Esophagus muscularis mucosa (tissue), 4 donors: ENCODE results near the gene PRPH.

Source experiments
- CTCF ChIP-seq, 3 experiments: fragments of 200-600 bp in 2 of 3; fragments of 450-650 bp in 1 of 3; sonication (generic) in 2 of 3; IDR thresholded peaks; one replicate each; pipeline ENCODE4 v1.5.1; 2017 to 2019; ENCODE audit warnings: antibody characterized with exemption in 3 of 3, mild to moderate bottlenecking in 2 of 3, moderate library complexity in 1 of 3
- EP300 ChIP-seq: sonication (generic); formaldehyde crosslinking; IDR thresholded peaks from one replicate; pipeline ENCODE4 v1.6.1; 2017; ENCODE audit warnings: antibody characterized with exemption
- POLR2A ChIP-seq: fragments of 450-650 bp; IDR thresholded peaks from one replicate; pipeline ENCODE4 v1.6.1; 2017; ENCODE audit warnings: antibody characterized with exemption, moderate library complexity, mild to moderate bottlenecking, low read depth
- POLR2AphosphoS5 ChIP-seq, 2 donors: sonication (generic); formaldehyde crosslinking; IDR thresholded peaks; one replicate each; pipeline ENCODE4 v1.6.1; 2017; ENCODE audit warnings: antibody characterized with exemption in 2 of 2

GRCh38 chr12:49297695-49298060, 2.7 kb downstream of the PRPH start:
- no peak for TF ChIP-seq CTCF (IDR thresholded peaks at IDR 0.05)
- no peak for TF ChIP-seq POLR2A
- no peak for TF ChIP-seq EP300
- TF ChIP-seq POLR2AphosphoS5 (IDR thresholded peaks at IDR 0.05), result no peak
